ENCODE measurements around the gene MIER3.

DNA sequence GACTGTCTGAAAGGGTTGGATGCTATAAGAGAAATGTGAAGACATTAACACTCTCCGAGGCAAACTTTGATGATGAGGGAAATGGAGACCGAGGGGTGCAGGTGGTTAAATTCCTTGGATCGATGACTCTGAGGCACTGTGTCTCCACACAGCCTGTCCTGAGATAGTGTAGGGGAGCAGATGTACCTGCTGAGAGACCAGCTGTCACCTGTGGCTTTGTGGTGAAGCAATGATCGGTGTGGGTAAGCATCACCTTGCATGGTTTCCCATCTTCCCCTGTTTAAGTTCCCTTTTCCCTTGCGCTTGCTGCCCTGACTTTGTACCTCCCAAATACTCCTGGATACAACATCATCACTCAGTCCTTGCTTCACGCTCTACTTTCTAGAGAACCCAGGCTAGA lies 9.8 kb upstream of the MIER3 start:
- TF ChIP-seq POLR2AphosphoS5 (IDR thresholded peaks at IDR 0.05): no peak
- TF ChIP-seq, protein P1, sequence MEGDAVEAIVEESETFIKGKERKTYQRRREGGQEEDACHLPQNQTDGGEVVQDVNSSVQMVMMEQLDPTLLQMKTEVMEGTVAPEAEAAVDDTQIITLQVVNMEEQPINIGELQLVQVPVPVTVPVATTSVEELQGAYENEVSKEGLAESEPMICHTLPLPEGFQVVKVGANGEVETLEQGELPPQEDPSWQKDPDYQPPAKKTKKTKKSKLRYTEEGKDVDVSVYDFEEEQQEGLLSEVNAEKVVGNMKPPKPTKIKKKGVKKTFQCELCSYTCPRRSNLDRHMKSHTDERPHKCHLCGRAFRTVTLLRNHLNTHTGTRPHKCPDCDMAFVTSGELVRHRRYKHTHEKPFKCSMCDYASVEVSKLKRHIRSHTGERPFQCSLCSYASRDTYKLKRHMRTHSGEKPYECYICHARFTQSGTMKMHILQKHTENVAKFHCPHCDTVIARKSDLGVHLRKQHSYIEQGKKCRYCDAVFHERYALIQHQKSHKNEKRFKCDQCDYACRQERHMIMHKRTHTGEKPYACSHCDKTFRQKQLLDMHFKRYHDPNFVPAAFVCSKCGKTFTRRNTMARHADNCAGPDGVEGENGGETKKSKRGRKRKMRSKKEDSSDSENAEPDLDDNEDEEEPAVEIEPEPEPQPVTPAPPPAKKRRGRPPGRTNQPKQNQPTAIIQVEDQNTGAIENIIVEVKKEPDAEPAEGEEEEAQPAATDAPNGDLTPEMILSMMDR (IDR thresholded peaks at IDR 0.05): no peak
- no peak for TF ChIP-seq EP300 (IDR thresholded peaks at IDR 0.05; ENCODE audit: low read depth)

Measured in transverse colon (tissue), 4 donors.